ENCODE results near the gene LDHB.

- TF ChIP-seq CTCF (IDR thresholded peaks at IDR 0.05) (no peak), EP300 (IDR thresholded peaks at IDR 0.05) (no peak), POLR2A (IDR thresholded peaks at IDR 0.05) (no peak)
These were observed 39.1 kb downstream of the LDHB start for GRCh38 chr12:21618566-21618965.

All from gastroesophageal sphincter (tissue), 3 donors.